Activated CD8-positive, alpha-beta memory T cell treated with anti-CD3 and anti-CD28 coated beads, Interleukin-2, amount 50 U/mL, for 1 hour (primary cell): ENCODE measurements around the gene ALPP.
"Not testable (repeated sequence)": the region's sequence is repeated elsewhere in the genome, so short reads cannot be mapped to it uniquely, and the experiment has no call there.

Experiments
- DNase-seq: peaks from one replicate; pipeline ENCODE4 v3.0.0-alpha.2; 2020; ENCODE audit errors: extremely low read depth

The ALPP gene

DNA sequence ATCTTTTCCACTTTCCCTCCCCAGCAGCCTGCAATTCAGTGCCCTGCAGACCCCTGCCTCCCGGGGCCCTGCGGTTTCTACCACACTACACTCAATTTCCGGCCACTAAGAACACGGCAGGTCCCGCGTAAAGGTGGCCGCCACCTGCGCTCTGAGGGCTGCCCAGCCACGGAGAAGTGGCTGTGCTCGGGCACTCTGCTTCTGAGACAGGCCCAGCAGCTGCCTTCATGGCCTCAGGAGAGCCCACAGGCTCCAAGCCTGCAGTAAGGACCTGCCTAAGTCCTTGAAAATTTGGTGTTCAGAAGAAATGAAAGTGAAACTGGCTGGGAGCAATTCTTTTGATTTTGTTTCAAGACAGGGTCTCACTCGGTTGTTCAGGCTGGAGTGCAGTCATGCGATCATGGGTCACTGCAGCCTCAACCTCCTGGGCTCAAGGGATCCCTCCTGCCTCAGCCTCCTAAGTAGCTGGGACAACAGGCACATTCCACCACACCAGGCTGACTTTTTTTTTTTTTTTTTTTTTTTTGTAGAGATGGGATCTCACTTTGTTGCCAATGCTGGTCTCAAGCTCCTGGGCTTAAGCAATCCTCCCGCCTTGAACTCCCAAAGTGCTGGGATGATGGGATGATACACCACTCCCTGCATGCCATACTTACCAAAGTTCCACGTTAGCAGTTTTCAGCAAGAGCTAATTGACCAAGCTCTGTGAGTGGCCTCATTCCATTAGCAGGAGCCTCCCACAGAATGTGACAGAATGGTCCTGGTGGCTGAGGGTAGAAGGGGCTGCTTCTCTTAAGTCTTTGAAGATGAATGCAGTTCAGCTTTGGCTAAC is 14.6 kb upstream of the ALPP start:
- DNase-seq = no peak

DNA sequence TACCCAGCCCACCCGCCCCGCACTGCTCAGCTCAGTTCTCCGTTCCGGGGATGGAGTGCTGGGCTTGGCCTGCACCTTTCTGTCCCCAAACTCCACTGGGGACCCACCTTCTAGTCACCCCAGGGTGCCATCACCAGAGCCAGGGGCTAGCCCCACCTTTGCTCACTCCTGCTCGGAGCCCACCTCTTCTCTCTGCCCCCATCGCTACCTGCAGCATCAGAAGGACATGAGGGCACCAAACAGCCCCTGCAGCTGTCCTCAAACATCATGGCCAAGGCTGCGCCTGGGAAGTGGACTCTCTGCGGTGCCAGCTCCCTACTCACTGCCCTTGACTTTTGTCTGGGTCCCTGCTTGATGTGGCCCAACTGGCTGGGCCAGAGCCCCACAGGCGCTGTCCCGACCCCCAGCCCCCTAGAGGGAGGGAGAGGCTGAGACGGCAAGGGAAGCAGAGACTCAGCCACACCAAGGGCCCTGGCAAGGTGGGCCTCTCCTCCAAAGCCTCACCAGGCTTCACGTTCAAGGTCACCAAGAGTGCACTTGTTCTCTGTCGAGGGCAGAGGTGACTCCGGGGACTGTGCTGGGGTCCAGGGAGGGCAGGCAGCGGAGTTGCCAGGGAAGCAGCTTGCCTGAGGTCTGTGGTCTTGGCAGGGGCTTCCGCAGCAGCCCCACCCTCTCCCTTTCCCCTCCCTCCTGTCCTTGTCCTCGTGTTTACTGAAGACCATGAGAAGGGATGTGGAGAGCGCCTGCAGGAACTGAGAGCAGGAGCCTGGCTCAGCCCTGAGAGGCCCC is 13.6 kb upstream of the ALPP start:
- not testable (repeated sequence) for DNase-seq

DNA sequence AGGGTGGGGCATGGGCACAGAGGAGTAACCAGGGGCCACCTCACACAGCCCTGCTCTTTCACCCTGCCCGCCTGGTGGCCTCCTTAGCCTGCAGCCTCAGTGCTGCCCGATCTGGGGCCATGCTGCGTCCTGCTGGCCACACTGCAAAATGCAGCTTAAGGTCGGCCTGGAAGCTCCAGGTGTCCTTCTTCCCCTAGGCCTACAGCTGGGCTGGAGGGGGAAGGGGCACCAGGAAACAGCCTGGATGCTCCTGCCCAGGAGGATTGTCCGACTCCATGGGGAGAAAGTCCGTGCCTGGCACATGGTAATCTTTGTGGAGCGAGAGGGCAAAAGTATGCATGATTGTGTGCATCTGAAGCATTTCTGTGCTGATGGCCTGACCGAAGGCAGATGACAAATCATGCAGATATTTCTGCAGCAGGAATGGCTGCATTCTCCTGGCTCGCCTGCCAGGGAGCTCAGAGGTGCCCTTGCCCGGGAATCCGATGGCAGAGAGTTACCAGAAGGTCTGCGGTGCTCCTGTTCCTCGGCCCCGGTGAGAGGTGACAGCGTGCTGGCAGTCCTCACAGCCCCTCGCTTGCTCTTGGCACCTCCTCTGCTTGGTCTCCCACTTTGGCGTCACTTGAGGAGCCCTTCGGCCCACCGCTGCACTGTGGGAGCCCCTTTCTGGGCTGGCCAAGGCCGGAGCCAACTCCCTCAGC is 12.8 kb upstream of the ALPP start:
- no peak for DNase-seq

DNA sequence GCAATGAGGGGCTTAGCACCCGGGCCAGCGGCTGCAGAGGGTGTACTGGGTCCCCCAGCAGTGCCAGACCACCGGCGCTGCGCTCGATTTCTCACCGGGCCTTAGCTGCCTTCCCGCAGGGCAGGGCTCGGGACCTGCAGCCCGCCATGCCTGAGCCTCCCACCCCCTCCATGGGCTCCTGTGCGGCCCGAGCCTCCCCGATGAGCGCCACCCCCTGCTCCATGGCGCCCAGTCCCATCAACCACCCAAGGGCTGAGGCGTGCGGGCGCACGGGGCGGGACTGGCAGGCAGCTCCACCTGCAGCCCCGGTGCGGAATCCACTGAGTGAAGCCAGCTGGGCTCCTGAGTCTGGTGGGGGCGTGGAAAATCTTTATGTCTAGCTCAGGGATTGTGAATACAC is 12.1 kb upstream of the ALPP start:
- DNase-seq = not testable (repeated sequence)

DNA sequence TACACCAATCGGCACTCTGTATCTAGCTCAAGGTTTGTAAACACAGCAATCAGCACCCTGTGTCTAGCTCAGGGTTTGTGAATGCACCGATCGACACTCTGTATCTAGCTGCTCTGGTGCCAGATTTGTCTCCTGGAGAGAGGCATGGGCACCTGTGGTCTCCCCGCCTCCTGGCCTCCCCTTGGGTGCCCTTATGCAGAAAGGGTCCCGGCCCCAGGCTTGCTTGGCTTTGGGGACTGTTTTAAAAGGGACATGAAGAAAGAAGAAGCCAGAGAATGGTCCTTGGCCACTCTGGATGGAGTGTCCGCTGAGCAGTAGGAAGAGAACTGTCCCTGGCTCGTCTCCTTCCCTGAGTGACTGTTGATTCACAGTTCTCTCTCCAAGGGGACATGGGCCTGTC is 11.5 kb upstream of the ALPP start:
- DNase-seq = no peak

DNA sequence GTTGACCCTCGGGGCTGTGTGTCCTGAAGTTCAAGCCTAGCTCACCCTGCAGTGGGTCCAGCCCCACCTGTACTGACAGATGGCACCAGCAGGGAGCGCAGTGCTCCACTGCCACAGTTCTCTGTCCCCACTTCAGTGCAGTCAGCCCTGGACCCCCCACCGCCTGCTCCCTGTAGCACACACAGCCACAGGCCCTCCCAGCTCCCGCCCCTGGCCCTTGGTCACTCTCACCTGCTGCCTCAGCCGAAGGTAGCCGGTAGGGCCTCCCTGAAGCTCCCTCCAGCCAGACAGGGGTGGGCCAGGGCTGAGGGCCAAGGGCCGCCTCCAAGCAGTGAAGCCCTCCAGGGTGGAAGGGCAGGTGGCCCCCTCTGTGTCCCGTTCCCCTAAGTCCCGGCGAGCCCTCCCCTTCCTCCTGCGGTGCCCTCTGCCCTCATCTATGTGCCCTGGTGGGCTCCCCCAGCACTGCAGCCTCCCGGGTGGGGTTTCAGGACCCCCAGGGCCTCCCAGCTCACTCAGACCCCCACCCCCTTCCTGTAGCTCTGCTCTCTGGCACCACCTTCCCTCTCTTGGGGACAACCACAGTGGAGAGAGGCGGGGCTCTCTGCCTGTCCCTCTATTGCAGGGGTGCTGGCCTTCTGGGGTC is 10.8 kb upstream of the ALPP start:
- DNase-seq = no peak

DNA sequence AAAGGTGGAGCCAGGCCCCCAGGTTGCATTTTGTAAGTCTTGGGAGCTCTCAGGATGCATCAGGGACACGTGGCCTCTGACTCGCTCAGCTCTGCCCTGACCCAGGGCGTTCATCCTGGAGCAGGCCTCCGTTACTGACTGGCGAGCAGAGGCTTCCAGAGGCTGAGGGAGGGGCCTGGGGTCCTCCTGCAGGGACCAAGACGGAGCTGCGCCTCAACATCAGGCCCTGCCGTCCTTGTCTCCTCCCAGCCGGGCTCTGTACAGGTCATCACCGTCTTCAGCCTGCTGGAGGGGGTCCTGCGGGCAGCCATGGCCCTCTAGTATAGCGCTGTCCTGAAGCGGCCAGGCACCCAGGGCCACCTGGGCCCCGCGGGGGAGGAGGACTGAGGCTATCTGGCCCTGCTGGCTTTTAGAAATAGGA is 10.2 kb upstream of the ALPP start:
- DNase-seq = no peak

DNA sequence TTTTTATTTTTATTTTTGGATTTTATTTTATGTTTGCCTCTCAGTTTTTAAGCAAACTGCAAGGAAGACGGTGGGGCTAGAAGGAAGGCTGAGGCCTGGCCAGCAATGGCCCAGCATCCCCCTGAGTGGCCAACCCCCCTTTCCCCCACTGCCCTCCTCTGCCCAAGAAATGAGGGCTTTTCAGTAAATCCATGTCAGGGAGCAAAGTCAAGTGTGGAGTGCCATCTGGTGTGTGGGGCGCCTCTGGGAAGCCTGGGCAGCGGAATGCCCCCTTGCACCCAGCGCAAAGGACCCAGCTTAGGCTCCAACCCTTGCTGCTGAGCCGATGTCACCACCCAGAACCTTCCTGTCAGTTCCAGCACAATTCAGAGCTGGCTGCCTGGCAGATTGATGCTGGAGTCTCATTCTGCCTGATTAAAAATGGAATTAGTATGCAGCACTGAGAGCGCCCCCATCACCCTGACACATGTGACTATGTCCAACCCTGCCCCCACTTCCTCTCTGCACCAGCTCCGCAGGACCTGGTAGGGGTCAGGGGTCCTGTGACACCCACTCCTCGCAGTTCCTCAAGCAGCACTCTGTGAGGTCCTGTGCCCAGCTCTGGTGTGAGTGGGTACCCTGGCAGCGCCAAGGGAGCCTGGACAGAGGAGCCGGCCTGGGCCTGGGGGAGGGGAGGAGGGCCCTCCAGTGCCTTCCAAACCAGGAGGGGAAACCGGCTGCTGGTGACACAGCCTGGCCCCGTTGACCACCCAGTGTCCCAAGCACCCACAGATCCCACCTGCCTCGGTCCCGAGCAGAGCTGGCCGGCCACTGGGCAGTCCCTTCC is 9.2 kb upstream of the ALPP start:
- DNase-seq = no peak

DNA sequence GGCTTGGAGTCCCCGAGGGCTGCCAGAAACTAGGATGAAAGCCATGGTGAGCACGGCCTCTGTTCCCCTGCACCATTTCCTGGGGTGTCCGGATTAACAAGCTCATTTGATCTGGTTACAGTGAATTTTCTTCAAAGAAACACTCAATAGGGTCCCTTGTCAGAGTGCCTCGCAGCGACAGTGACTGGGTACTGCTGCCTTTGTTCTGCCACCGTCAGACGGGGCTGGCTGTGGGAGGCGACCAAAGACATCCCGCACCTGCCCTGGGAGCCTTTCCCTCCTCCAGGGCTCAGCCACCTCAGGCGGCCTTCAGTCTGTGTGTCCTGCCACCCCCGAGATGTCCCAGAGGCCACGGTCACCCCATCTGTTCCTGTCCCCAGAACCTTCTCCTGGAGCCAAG is 8.5 kb upstream of the ALPP start:
- not testable (repeated sequence) for DNase-seq

DNA sequence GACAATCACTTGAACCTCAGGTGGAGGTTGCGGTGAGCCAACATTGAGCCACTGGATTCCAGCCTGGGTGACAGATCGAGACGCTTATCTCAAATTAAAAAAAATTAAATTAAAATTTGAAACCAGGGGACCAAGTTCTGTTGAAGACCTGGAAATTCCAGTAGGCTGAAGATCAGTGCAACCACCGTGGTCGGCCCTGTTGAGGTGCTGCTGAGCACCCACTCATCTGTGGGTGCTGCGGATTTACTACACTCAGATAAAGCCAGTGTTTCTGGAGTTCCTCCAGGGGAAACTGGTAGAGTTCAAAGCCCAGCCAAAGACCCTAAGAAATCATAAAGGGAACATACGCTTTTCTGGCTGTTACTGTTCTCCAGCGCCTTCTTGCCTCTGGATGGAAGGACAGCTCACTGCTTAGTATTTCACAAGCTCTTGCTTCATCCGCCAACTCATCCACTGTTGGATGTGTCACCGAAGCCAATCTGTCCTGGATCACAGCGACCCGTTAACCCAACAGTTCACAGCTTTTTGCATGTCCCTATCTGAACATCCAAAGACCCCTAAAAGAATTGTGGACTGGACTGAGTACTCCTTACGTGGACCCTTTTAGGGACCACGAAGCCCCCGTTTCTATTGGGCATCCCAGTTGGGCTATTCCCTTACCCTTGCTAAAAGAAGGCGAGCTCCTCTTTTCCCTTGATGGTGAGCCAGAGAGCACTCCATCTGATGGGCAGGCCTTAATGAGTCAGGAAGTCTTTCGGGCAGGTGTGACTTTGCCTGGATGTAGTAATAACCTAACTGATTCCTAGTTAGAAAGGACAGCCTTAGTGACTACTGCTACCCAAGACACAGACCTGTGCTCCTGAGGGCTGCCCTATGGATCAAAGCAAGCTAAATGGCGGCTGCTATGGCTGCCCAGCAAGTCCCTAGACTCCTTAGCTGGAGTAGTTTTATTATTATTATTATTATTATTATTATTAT is 6.0 kb upstream of the ALPP start:
- no peak for DNase-seq

DNA sequence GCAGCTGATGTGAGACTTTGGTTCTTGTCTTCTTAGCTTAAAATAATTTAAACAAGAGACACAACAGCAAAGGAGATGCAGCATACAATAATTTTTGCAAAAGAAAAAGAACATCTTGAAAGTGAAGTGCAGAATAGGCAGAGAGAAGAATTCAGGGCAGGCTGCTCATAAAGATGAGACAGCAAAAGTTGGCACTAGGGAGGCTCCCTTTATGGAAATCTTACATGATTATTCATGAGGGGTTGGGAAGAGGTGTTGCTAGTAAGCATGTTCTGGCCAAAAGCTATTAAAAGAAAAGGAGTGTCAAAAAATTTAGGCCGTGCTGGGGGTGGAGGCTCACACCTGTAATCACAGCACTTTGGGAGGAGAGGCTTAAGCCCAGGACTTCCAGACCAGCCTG is 4.2 kb upstream of the ALPP start:
- DNase-seq = no peak

DNA sequence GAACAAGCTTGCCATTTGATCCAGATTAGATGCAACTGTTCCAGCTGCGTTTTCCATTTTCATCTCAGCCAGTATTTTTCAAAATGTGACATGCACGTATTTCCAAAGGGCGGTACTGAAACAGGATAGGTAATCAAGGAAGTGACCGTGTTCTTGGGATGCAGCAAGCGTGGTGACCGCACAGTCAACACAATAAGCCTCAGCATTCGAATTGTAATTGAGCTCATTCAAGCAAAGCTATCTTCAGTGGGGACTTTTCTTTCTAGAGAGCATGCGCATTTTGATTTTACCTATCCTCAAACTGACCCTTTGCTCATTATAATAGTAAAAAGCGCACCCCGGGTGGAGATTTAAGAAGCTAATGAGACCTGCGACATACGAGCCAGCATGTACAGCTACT is 3.4 kb upstream of the ALPP start:
- DNase-seq = no peak

DNA sequence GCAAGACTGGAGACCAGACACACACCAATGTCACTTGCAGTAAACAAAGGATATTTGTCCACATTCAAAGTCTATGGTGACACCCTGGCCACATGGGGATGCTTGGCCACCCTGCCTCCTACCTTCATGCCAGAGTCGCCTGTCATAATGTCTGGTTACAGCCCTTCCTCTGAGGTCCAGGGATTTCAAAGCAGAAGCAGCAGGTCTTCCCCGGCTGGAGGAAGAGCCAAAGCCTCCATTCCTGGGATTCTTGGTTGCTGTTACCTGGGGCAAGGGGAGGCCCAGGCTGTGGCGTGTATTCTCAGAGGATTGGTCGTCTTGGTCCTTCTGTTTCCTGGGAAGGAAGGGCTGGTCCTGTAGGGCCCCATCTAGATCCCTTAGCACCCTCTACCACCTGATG is 2.3 kb upstream of the ALPP start:
- DNase-seq = no peak

DNA sequence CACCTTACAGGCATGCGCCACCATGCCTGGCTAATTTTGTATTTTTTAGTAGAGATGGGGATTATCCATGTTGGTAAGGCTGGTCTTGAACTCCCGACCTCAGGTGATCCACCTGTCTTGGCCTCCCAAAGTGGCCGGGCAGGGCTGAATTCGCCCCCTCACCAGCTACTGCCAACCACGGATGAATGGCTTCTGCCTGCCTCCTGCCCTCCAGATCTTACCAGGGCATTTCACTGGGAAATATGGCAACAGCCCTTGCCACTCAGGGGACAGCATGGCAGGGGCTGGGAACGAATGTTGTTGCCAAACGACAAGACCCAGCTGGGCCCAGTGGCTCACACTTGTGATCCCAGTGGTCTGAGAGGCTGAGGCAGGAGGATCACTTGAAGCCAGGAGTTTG is 1.8 kb upstream of the ALPP start:
- DNase-seq = no peak

DNA sequence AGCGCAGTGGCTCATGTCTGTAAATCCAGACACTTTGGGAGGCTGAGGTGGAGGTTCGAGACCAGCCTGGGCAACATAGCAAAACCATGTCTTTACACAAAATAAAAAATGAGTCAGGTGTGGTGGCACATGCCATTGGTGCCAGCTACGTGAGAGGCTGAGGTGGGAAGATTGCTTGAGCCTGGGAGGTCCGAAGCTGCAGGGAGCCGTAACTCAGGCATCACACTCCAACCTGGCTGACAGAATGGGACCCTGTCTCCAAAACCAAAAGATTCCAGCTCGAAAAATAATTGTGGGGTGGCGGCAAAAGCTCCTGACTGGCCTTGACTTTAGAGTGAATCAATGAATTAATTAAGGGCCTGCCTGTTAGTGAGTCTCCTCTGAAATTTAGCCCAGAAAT is 1.2 kb upstream of the ALPP start:
- DNase-seq = no peak

DNA sequence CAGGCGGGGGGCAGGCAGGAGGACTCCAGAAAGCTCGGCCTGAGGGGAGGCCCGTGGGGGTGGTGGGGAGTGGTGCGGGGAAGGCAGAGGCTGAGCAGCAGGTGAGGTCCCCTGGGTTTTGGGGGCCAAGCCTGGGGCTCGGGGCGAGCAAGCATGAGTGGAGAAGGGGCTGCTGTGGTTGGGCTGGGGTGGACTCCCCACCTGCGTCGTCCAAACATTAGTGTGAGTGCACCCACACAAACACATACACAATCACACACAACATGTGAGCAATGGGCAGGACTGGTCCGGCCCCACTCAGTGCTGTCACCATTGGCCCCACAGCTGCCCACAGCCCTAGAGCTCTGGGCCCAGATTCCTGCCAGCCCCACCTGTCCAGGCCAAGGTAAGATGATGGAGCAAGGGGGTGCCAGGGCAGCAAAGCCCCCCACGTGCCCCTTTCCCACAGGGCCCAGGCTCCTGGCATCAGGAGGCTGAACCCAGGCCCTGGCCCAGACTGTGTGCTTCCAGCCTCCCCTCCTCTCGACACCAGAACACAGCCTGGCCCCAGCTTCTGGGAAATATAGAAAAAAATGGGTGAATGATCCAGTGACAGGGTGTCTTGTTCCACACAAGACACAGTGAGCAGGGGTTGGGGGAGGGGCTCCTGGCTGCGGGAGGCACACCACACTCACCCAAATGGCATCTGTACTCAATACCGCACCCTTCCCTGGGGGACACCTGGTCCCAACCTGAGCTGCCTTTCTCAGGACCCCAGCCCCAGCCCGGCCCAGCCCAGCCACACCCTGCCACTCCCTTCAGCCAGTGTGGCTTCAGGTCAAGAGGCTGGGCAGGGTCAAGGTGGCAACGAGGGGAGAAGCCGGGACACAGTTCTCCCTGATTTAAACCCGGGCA is 463 bp upstream of the ALPP start:
- DNase-seq = no peak

DNA sequence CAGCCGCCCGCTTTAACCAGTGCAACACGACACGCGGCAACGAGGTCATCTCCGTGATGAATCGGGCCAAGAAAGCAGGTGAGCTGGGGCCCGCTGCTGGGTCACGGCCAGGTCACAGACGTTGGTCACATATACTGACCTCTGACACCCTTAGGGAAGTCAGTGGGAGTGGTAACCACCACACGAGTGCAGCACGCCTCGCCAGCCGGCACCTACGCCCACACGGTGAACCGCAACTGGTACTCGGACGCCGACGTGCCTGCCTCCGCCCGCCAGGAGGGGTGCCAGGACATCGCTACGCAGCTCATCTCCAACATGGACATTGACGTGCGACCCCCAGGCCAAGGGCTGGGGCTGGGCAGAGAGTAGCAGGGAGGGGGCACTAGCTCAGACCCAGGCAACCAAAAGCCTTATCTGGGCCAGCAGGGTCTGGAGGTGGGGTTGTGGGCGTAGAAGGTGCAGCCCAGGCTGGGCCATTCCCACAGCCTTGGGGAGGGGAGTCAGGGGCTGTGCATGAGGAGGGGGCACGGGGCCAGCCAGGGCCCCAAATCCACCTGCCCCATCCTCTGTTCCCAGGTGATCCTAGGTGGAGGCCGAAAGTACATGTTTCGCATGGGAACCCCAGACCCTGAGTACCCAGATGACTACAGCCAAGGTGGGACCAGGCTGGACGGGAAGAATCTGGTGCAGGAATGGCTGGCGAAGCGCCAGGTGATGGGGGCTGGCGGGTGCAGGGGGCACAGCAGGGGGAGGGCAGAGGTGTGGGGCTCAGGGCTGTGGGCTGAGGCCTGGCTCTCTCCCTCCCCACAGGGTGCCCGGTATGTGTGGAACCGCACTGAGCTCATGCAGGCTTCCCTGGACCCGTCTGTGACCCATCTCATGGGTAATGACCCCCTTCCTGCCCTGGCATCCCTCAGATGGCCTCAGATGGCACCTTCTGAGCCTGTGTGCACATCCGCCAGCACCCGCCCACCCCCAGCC is 1.3 kb downstream of the ALPP start:
- DNase-seq = not testable (repeated sequence)
